Body of pancreas (tissue), 4 donors: ENCODE data around the gene RBL1. TPM values are rescaled to one million over a fixed set of nuclear protein-coding genes. Genes with fewer than 3 reads are reported as not detected.
"Not testable (repeated sequence)": the region's sequence is repeated elsewhere in the genome, so short reads cannot be mapped to it uniquely, and the experiment has no call there.

ENCODE experiments used
- ATAC-seq: fragments of 150-250 bp; one replicate; pipeline ENCODE4 v1.9.1; 2016
- DNase-seq, 4 donors: peaks; one replicate each; pipeline ENCODE4 v3.0.0-alpha.2; 2019
- H3K27ac ChIP-seq, 4 donors: fragments of 200-600 bp; sonication (generic); 1 replicate in 3 of 4; 2 replicates in 1 of 4; pipeline versions ENCODE4 v1.5.1 to v1.6.1; 2016 to 2019; ENCODE audit warnings: mild to moderate bottlenecking in 1 of 4, mixed read lengths in 1 of 4, moderate library complexity in 1 of 4
- H3K27me3 ChIP-seq, 2 donors: fragments of 200-600 bp; sonication (generic); one replicate each; pipeline ENCODE4 v1.6.0; 2016; ENCODE audit warnings: mild to moderate bottlenecking in 1 of 2
- H3K36me3 ChIP-seq, 2 donors: fragments of 200-600 bp; sonication (generic); replicated peaks in 1 of 2; 2 replicates each; pipeline ENCODE4 v1.5.1; 2016; ENCODE audit warnings: low read depth in 2 of 2; ENCODE audit not compliant: insufficient read depth in 1 of 2
- H3K4me1 ChIP-seq: fragments of 200-600 bp; sonication (generic); one replicate; pipeline ENCODE4 v1.6.0; 2016
- H3K4me3 ChIP-seq, 2 donors: fragments of 200-600 bp; sonication (generic); 1 replicate in 1 of 2; 2 replicates in 1 of 2; pipeline ENCODE4 v1.5.1; 2016 to 2019
- H3K9me3 ChIP-seq, 3 donors: fragments of 200-600 bp; sonication (generic); 1 replicate in 2 of 3; 2 replicates in 1 of 3; pipeline ENCODE4 v1.5.1; 2016
- POLR2A ChIP-seq, 3 donors: fragments of 450-650 bp; IDR thresholded peaks; one replicate each; pipeline ENCODE4 v1.6.1; 2016; ENCODE audit warnings: antibody characterized with exemption in 3 of 3, mild to moderate bottlenecking in 2 of 3
- WGBS, 2 donors: methylation state at CpG; one replicate each; pipeline ENCODE4 v1.1.5; 2017; 5-methylcytosine and 5-hydroxymethylcytosine counted together
- intact Hi-C: fragments of 100-400 bp; cut with DNase I; formaldehyde crosslinking; loops from one replicate; pipeline ENCODE4 v1.15.1; 2023
- total RNA-seq, 2 donors: library from RNA; depleted of rRNA; stranded (reverse); fragments of >200 nt; gene quantifications; one replicate each; pipeline ENCODE4 v1.1.0, GENCODE V29; 2016
- TF ChIP-seq, protein P1 (sequence below), 7 experiments: fragments of 450-650 bp in 4 of 7; fragments of 200-600 bp in 3 of 7; sonication (generic) in 3 of 7; IDR thresholded peaks; one replicate each; pipeline ENCODE4 v1.5.1; 2016 to 2019; ENCODE audit warnings: antibody characterized with exemption in 7 of 7

Gene RBL1
- total RNA-seq, 2 donors from 2014 or later = 4.4 to 11.9 TPM

DNA sequence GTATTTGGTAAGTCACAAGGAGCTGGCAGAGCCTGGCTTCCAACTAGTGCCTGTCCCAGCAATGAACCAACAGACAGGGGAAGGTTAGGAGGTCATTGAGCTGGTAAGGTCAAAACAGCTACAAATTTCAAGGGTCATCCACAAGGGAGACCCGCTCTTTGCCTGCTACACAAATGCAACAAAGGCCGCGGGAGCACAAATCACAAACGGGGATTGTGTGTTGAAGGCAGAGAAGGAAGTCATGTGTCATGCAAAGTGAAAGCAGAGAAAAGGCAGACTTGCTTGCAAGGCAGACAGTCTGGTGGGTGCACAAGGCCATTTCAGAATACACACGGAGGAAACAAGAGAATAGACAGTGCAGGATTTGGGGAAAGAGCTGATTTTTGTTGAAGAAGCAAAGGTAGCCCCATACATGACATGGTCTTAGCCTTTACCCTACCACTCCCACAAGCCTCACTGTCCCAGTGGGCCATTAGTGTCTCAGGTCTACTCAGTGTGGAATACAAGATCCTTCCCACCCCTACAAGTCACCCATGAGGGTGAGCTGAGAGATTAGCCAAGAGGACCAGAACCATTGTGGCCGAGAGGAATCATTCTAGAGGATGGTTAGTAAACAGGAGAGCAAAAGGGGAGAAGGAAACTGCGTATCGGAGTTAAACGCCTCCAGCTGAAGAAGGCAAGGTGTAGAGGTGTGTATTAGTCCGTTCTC lies 126.2 kb downstream of the RBL1 start:
- H3K4me3 ChIP-seq = no peak overlapping the region
- no peaks in the 10 kb centered on the region for H3K27me3 ChIP-seq
- intact Hi-C loops = no loop called here
- no peaks in the 10 kb centered on the region for H3K9me3 ChIP-seq
- WGBS, 2 donors = 78 to 82% methylated on average over 10 of the region's 10 CpGs
- H3K4me1 ChIP-seq = no peaks in the 10 kb centered on the region
- no peak for TF ChIP-seq POLR2A (IDR thresholded peaks at IDR 0.05)
- TF ChIP-seq, protein P1, sequence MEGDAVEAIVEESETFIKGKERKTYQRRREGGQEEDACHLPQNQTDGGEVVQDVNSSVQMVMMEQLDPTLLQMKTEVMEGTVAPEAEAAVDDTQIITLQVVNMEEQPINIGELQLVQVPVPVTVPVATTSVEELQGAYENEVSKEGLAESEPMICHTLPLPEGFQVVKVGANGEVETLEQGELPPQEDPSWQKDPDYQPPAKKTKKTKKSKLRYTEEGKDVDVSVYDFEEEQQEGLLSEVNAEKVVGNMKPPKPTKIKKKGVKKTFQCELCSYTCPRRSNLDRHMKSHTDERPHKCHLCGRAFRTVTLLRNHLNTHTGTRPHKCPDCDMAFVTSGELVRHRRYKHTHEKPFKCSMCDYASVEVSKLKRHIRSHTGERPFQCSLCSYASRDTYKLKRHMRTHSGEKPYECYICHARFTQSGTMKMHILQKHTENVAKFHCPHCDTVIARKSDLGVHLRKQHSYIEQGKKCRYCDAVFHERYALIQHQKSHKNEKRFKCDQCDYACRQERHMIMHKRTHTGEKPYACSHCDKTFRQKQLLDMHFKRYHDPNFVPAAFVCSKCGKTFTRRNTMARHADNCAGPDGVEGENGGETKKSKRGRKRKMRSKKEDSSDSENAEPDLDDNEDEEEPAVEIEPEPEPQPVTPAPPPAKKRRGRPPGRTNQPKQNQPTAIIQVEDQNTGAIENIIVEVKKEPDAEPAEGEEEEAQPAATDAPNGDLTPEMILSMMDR (IDR thresholded peaks at IDR 0.05) = no peak
- DNase-seq = no peak
- H3K27ac ChIP-seq = peak overlapping the region in 1 of 4 donors; percentile 5
- no peaks in the 10 kb centered on the region for H3K36me3 ChIP-seq
- ATAC-seq = no peak

DNA sequence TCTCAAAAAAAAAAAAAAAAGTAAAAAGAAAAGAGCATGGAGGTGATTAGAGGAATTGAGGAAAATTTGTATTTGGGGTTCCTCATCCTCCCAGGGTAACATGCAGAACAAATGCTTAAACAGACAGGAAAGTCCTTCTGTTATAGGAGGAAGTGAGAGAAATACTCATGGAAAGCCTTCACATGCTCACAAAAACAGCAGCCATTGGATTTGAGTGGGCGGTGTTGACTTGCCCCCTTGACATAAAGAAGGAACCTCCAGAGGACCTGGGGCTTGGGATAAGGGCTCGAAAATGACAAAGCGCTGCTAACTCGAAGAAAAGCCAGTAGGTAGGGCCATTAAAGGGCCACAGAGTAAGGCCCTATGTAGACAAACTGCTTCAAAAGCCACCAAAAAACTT lies 126.7 kb downstream of the RBL1 start:
- H3K9me3 ChIP-seq = no peaks in the 10 kb centered on the region
- DNase-seq = peak in 1 of 4 donors; percentile 31
- TF ChIP-seq, protein P1 (IDR thresholded peaks at IDR 0.05) = no peak
- no peak for TF ChIP-seq POLR2A (IDR thresholded peaks at IDR 0.05)
- peak overlapping the region in 1 of 4 donors; percentile 5 for H3K27ac ChIP-seq
- H3K4me3 ChIP-seq = no peak overlapping the region
- H3K36me3 ChIP-seq = no peaks in the 10 kb centered on the region
- H3K4me1 ChIP-seq = no peaks in the 10 kb centered on the region
- no peak for ATAC-seq
- no peaks in the 10 kb centered on the region for H3K27me3 ChIP-seq
- intact Hi-C loops = no loop called here
- 90 to 94% methylated on average over 4 of the region's 4 CpGs for WGBS, 2 donors

DNA sequence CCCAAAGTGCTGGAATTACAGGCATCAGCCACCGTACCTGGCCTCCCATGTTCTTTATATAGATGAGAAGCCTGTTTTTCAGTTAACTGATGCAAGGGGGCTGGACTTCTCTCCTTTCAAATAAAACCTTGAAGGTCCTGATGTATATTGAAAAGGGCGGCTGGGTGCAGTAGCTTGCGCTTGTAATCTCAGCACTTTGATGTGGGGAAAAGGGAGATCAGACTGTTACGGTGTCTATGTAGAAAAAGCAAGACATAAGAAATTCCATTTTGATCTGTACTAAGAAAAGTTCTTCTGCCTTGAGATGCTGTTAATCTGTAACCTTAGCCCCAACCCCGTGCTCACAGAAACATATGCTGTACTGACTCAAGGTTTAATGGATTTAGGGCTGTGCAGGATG lies 128.2 kb downstream of the RBL1 start:
- H3K27ac ChIP-seq = no peak overlapping the region
- DNase-seq = no peak
- ATAC-seq = no peak
- intact Hi-C loops = no loop called here
- H3K4me3 ChIP-seq = no peak overlapping the region
- H3K4me1 ChIP-seq = no peaks in the 10 kb centered on the region
- no peaks in the 10 kb centered on the region for H3K36me3 ChIP-seq
- TF ChIP-seq POLR2A (IDR thresholded peaks at IDR 0.05) = no peak
- TF ChIP-seq, protein P1 (IDR thresholded peaks at IDR 0.05) = no peak
- 84 to 91% methylated on average over 5 of the region's 5 CpGs for WGBS, 2 donors
- H3K9me3 ChIP-seq = no peaks in the 10 kb centered on the region
- no peaks in the 10 kb centered on the region for H3K27me3 ChIP-seq

DNA sequence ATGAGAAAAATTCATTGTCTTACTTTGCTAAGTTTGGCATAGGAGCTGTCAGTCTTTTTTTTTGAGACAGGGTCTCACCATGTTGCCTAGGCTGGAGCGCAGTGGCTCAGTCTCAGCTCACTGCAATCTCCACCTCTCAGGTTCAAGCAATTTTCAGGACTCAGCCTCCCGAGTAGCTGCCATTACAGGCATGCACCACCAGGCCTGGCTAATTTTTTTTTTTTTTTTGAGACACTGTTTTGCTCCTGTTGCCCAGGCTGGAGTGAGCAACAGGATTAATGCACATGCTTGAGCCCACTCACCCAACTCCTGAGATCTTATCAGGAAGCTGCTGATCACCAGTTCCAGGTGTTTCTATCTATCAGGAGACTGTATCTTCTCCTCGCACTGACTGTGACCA lies 128.8 kb downstream of the RBL1 start:
- H3K4me1 ChIP-seq, ATAC-seq, H3K36me3 ChIP-seq, H3K4me3 ChIP-seq, H3K9me3 ChIP-seq, intact Hi-C loops, H3K27ac ChIP-seq, H3K27me3 ChIP-seq, DNase-seq: not testable (repeated sequence)
- 89 to 94% methylated on average over 3 of the region's 3 CpGs for WGBS, 2 donors

DNA sequence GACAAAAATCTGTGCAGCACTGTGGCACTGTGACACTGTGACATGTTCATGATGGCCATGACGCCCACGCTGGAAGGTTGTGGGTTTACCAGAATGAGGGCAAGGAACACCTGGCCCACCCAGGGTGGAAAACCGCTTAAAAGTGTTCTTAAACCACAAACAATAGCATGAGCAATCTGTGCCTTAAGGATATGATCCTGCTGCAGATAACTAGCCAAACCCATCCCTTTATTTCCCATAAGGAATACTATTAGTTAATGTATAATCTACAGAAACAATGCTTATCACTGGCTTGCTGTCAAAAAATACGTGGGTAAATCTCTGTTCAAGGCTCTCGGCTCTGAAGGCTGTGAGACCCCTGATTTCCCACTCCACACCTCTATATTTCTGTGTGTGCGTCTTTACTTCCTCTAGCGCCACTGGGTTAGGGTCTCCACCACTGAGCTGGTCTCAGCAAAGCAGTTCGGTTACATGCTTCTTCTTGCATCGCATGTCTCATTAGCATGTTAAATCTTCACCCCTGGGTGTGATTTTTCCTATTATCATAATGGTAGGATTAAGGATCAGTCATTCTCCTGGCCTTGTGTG lies 133.3 kb downstream of the RBL1 start:
- H3K27me3 ChIP-seq, DNase-seq, H3K36me3 ChIP-seq, H3K4me3 ChIP-seq, intact Hi-C loops, H3K27ac ChIP-seq, H3K9me3 ChIP-seq, ATAC-seq, H3K4me1 ChIP-seq: not testable (repeated sequence)
- WGBS, 2 donors = 72 to 77% methylated on average over 9 of the region's 9 CpGs

DNA sequence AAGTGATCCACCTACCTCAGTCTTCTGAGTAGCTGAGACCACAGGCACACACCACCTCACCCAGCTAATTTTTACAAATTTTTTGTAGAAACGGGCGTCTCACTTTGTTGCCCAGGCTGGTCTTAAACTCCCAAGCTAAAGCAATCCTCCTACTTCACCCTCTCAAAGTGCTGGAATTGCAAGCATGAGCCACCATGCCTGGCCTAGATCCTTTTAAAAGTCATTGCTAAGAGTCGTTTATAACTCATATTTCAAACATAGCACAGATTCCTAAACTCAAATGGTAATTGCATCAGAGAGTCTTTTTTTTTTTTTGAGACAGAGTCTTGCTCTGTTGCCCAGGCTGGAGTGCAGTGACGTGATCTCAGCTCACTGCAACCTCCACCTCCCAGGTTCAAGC lies 136.6 kb downstream of the RBL1 start:
- 79 to 84% methylated on average over 4 of the region's 4 CpGs for WGBS, 2 donors
- Histone ChIP-seq H3K9me3 (no peaks in the 10 kb centered on the region), H3K4me3 (no peak overlapping the region), H3K36me3 (no peaks in the 10 kb centered on the region), H3K27me3 (no peaks in the 10 kb centered on the region), H3K4me1 (peaks cover 21% of the 10 kb centered on the region), H3K27ac (no peak overlapping the region)
- DNase-seq (no peak), ATAC-seq (no peak)
- TF ChIP-seq POLR2A (IDR thresholded peaks at IDR 0.05) = no peak
- TF ChIP-seq, protein P1 (IDR thresholded peaks at IDR 0.05) = no peak
- intact Hi-C loops = no loop called here
